ENCODE data around the gene PINLYP.

Gene PINLYP

DNA sequence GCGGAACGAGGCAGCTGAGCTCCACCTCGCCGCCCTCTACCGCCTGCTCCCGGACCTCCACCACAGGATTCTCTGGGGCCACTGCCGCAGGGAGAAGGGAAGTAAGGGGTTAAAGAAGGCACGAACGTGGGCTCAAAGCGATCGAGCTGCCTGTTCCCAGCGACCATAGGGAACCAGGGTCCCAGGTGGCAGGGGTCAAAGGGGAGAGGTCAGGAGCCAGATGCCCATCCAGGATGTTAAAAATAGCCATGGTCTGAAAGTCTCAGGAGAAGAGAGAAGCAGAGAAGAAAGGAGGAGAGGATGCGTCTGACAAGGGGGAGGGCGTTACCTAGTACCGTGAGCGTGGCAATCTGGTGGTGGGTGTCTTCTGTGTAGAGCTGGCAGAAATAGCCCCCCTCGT, 51.2 kb downstream of the PINLYP start:
- DNase-seq (ENCODE audit: low read depth in 2 of 2, low spot score in 1 of 2) = no peak

DNA sequence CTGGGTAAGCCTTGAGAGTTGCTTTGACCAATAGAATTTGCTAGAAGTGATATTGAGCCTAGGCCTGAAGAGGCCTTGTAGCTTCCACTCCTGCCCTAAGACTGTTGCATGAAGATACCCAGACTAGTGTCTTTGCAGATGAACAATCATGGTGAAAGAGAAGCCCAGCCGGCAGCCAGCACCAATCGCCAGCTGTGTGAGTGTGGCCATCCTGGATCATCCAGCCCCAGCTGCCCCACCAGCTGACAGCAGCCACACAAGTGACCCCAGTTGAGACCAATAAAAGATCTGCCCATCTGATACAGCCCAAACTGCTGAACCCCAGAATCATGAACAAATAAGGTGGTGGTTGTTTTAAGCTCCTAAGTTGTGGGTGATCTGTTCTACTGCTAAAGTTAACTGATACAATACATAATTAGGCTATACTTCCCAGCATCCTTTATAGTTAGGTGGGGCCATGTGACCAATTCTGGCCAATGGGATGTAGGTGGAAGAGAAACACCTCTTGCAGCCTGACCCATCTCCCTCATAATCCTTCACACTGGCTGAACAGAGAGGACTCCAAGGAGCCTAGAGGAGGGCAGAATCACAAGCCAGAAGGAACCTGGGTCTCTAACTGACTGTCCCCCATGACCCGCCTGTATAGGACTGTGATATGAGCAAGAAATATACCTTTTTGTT, 53.2 kb downstream of the PINLYP start:
- no peak for DNase-seq (ENCODE audit: low read depth in 2 of 2, low spot score in 1 of 2)

- no peak for DNase-seq (ENCODE audit: low read depth in 2 of 2, low spot score in 1 of 2)
Measured at GRCh38 chr19:43631491-43631890, 55.9 kb downstream of the PINLYP start.
